ENCODE results near the gene ACOX2.

DNA sequence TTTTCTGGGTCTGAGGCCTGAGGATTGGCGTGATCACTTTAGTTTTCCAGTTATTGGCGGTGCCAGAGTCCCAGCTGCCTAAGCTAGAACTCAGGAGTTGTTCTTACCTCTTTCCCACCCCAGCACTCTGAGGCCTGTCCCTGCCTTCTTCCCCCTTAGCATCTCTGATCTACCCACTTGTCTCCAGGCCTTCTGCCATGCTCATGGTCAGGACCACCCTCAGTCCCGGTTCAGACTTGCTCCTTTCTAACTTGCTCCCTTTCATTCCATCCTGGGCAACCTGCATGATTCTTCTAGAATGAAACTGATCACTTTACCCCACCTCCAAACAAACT is 15.7 kb downstream of the ACOX2 start:
- TF ChIP-seq, protein P1, sequence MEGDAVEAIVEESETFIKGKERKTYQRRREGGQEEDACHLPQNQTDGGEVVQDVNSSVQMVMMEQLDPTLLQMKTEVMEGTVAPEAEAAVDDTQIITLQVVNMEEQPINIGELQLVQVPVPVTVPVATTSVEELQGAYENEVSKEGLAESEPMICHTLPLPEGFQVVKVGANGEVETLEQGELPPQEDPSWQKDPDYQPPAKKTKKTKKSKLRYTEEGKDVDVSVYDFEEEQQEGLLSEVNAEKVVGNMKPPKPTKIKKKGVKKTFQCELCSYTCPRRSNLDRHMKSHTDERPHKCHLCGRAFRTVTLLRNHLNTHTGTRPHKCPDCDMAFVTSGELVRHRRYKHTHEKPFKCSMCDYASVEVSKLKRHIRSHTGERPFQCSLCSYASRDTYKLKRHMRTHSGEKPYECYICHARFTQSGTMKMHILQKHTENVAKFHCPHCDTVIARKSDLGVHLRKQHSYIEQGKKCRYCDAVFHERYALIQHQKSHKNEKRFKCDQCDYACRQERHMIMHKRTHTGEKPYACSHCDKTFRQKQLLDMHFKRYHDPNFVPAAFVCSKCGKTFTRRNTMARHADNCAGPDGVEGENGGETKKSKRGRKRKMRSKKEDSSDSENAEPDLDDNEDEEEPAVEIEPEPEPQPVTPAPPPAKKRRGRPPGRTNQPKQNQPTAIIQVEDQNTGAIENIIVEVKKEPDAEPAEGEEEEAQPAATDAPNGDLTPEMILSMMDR (IDR thresholded peaks at IDR 0.05; ENCODE audit: low read depth, low read length, poor library complexity, severe bottlenecking): no peak
- no peak for TF ChIP-seq EZH2phosphoT487 (IDR thresholded peaks at IDR 0.05; ENCODE audit: borderline replicate concordance, low read length)

Data from DOHH2 (cell line).